ENCODE results near the gene DNAJB14.
A peak's percentile ranks its signal among the peaks of the same experiment; 100 is the strongest.

The DNAJB14 gene

GRCh38 chr4:99949999-99950912 lies 3.8 kb upstream of the DNAJB14 start, which contains the start of gene H2AZ1:
H2AZ1 (minus strand) TSS chr4:99950275; CDS start chr4:99950170, 105 bp downstream.
- Histone ChIP-seq H3K9me3 (ENCODE audit: insufficient read depth, low read length) (no peaks in the 10 kb centered on the region), H3K27me3 (ENCODE audit: insufficient read depth, insufficient read length) (no peaks in the 10 kb centered on the region), H3K9ac (ENCODE audit: insufficient read length, low read depth) (peak within 1 kb of the TSS; percentile 96), H3K4me1 (ENCODE audit: insufficient read depth, insufficient read length) (no peaks in the 10 kb centered on the region), H3K36me3 (ENCODE audit: insufficient read depth, insufficient read length, low read length) (peaks cover 25% of the 10 kb centered on the region), H3K4me3 (ENCODE audit: insufficient read length, low read depth) (peak within 1 kb of the TSS; percentile 90)
- TF ChIP-seq YY1 (IDR thresholded peaks at IDR 0.05; ENCODE audit: insufficient read depth, insufficient read length) (no peak), SUZ12 (IDR thresholded peaks at IDR 0.05; ENCODE audit: extremely low read depth, insufficient read depth, insufficient read length) (no peak), ZNF274 (IDR thresholded peaks at IDR 0.05; ENCODE audit: low read depth, low read length) (no peak)
- DNase-seq (ENCODE audit: low read depth, low spot score): peak; percentile 93

- H3K27me3 ChIP-seq (ENCODE audit: insufficient read depth, insufficient read length): no peaks in the 10 kb centered on the region
- no peaks in the 10 kb centered on the region for H3K4me1 ChIP-seq (ENCODE audit: insufficient read depth, insufficient read length)
- peak overlapping the region; percentile 96 for H3K9ac ChIP-seq (ENCODE audit: insufficient read length, low read depth)
- peak overlapping the region; percentile 90 for H3K4me3 ChIP-seq (ENCODE audit: insufficient read length, low read depth)
- TF ChIP-seq YY1 (IDR thresholded peaks at IDR 0.05; ENCODE audit: insufficient read depth, insufficient read length) (no peak), ZNF274 (IDR thresholded peaks at IDR 0.05; ENCODE audit: low read depth, low read length) (no peak), SUZ12 (IDR thresholded peaks at IDR 0.05; ENCODE audit: extremely low read depth, insufficient read depth, insufficient read length) (no peak)
- peaks cover 25% of the 10 kb centered on the region for H3K36me3 ChIP-seq (ENCODE audit: insufficient read depth, insufficient read length, low read length)
- DNase-seq (ENCODE audit: low read depth, low spot score): peak; percentile 72
- H3K9me3 ChIP-seq (ENCODE audit: insufficient read depth, low read length): no peaks in the 10 kb centered on the region
Observed at GRCh38 chr4:99949034-99949998, 2.9 kb upstream of the DNAJB14 start.

DNA sequence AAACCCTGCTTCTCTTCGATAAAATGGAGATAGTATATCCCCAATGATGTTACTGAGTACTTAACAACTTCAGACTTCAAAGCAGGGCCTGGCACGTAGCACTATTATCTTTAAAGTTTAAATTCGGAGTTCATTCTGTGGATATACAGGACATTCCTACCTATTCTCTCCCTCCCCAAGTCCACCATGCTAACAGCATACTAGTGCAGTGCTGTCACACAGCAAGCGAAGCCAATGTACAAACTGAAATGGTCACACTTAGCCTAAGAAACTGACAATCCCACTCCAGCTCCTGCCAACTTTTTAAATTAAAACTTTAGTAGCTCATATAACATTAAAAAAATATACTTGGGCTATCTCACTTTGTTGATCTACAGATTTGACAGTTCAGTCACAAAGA lies 1.2 kb upstream of the DNAJB14 start:
- no peak overlapping the region for H3K4me3 ChIP-seq (ENCODE audit: insufficient read length, low read depth)
- H3K27me3 ChIP-seq (ENCODE audit: insufficient read depth, insufficient read length): no peaks in the 10 kb centered on the region
- H3K9me3 ChIP-seq (ENCODE audit: insufficient read depth, low read length): no peaks in the 10 kb centered on the region
- H3K4me1 ChIP-seq (ENCODE audit: insufficient read depth, insufficient read length): no peaks in the 10 kb centered on the region
- peaks cover 25% of the 10 kb centered on the region for H3K36me3 ChIP-seq (ENCODE audit: insufficient read depth, insufficient read length, low read length)
- peak overlapping the region; percentile 33 for H3K9ac ChIP-seq (ENCODE audit: insufficient read length, low read depth)
- no peak for DNase-seq (ENCODE audit: low read depth, low spot score)
- TF ChIP-seq SUZ12 (IDR thresholded peaks at IDR 0.05; ENCODE audit: extremely low read depth, insufficient read depth, insufficient read length) (no peak), ZNF274 (IDR thresholded peaks at IDR 0.05; ENCODE audit: low read depth, low read length) (no peak), YY1 (IDR thresholded peaks at IDR 0.05; ENCODE audit: insufficient read depth, insufficient read length) (no peak)

GRCh38 chr4:99947190-99947578 lies 766 bp upstream of the DNAJB14 start:
- Histone ChIP-seq H3K9ac (ENCODE audit: insufficient read length, low read depth) (peak overlapping the region; percentile 84), H3K36me3 (ENCODE audit: insufficient read depth, insufficient read length, low read length) (peaks cover 25% of the 10 kb centered on the region), H3K27me3 (ENCODE audit: insufficient read depth, insufficient read length) (no peaks in the 10 kb centered on the region), H3K4me1 (ENCODE audit: insufficient read depth, insufficient read length) (no peaks in the 10 kb centered on the region), H3K4me3 (ENCODE audit: insufficient read length, low read depth) (peak overlapping the region; percentile 76), H3K9me3 (ENCODE audit: insufficient read depth, low read length) (no peaks in the 10 kb centered on the region)
- no peak for DNase-seq (ENCODE audit: low read depth, low spot score)
- TF ChIP-seq YY1 (IDR thresholded peaks at IDR 0.05; ENCODE audit: insufficient read depth, insufficient read length) (no peak), SUZ12 (IDR thresholded peaks at IDR 0.05; ENCODE audit: extremely low read depth, insufficient read depth, insufficient read length) (no peak), ZNF274 (IDR thresholded peaks at IDR 0.05; ENCODE audit: low read depth, low read length) (no peak)

DNA sequence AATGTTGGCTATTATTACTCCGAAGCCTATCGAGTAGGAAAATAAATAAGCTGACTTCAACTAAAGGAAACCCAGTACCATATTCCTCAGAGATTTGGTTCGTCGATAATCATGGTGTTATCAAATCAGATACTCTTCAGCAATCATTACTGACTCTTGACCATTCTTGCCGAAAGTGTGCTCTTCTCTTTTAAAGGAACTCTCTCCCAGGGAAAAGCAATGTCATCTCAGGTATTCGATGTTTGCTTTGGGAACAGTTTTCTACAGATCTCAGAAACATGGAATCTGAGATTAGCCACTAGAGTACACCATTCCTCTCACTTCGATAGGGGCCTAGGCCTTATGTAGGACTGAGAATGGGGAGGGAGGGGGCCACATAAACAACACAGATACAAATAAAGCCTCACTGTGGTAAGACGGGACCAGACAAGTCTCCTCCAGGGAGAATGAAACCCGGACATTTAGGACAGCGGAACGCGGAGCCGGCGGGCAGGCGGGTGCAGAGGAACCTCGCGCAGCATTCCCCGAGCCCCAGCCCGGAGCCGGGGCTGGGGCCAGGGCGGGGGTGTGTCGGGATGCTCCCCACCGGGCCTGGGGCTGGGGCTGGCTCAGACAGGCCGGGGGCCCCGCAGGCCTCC lies 581 bp downstream of the DNAJB14 start:
- peaks cover 25% of the 10 kb centered on the region for H3K36me3 ChIP-seq (ENCODE audit: insufficient read depth, insufficient read length, low read length)
- peak overlapping the region; percentile 84 for H3K9ac ChIP-seq (ENCODE audit: insufficient read length, low read depth)
- H3K4me1 ChIP-seq (ENCODE audit: insufficient read depth, insufficient read length): no peaks in the 10 kb centered on the region
- no peaks in the 10 kb centered on the region for H3K27me3 ChIP-seq (ENCODE audit: insufficient read depth, insufficient read length)
- no peak for TF ChIP-seq ZNF274 (IDR thresholded peaks at IDR 0.05; ENCODE audit: low read depth, low read length)
- TF ChIP-seq SUZ12 (IDR thresholded peaks at IDR 0.05; ENCODE audit: extremely low read depth, insufficient read depth, insufficient read length): no peak
- TF ChIP-seq YY1 (IDR thresholded peaks at IDR 0.05; ENCODE audit: insufficient read depth, insufficient read length): no peak
- DNase-seq (ENCODE audit: low read depth, low spot score): no peak
- peak overlapping the region; percentile 76 for H3K4me3 ChIP-seq (ENCODE audit: insufficient read length, low read depth)
- no peaks in the 10 kb centered on the region for H3K9me3 ChIP-seq (ENCODE audit: insufficient read depth, low read length)

- Histone ChIP-seq H3K27me3 (ENCODE audit: insufficient read depth, insufficient read length) (no peaks in the 10 kb centered on the region), H3K4me3 (ENCODE audit: insufficient read length, low read depth) (no peak overlapping the region), H3K36me3 (ENCODE audit: insufficient read depth, insufficient read length, low read length) (peaks cover 19% of the 10 kb centered on the region), H3K9ac (ENCODE audit: insufficient read length, low read depth) (no peak overlapping the region), H3K4me1 (ENCODE audit: insufficient read depth, insufficient read length) (no peaks in the 10 kb centered on the region), H3K9me3 (ENCODE audit: insufficient read depth, low read length) (no peaks in the 10 kb centered on the region)
- TF ChIP-seq ZNF274 (IDR thresholded peaks at IDR 0.05; ENCODE audit: low read depth, low read length): no peak
- no peak for TF ChIP-seq SUZ12 (IDR thresholded peaks at IDR 0.05; ENCODE audit: extremely low read depth, insufficient read depth, insufficient read length)
- no peak for TF ChIP-seq YY1 (IDR thresholded peaks at IDR 0.05; ENCODE audit: insufficient read depth, insufficient read length)
- DNase-seq (ENCODE audit: low read depth, low spot score): no peak
Observed at GRCh38 chr4:99943904-99944437, 2.4 kb downstream of the DNAJB14 start.
